HEK293 (cell line): ENCODE data around the gene PSMD2.

Experiments
- CTCF ChIP-seq: fragments of 450-650 bp; formaldehyde crosslinking; IDR thresholded peaks from 2 replicates; pipeline ENCODE4 v1.5.1; 2016; ENCODE audit warnings: missing biosample characterization, missing genetic modification characterization
- MZF1 ChIP-seq: fragments of 450-650 bp; formaldehyde crosslinking; IDR thresholded peaks from 2 replicates; pipeline ENCODE4 v1.5.1; 2017; ENCODE audit warnings: missing biosample characterization, missing genetic modification characterization, borderline replicate concordance
- YY1 ChIP-seq: fragments of 450-650 bp; formaldehyde crosslinking; IDR thresholded peaks from 2 replicates; pipeline ENCODE4 v1.5.1; 2018; ENCODE audit warnings: missing biosample characterization, missing genetic modification characterization
- ZBTB48 ChIP-seq: fragments of 450-650 bp; formaldehyde crosslinking; IDR thresholded peaks from 2 replicates; pipeline ENCODE4 v1.5.1; 2016; ENCODE audit warnings: missing biosample characterization, missing genetic modification characterization
- ZNF132 ChIP-seq: fragments of 450-650 bp; formaldehyde crosslinking; IDR thresholded peaks from 2 replicates; pipeline ENCODE4 v1.5.1; 2017; ENCODE audit warnings: missing biosample characterization, missing genetic modification characterization, borderline replicate concordance
- ZNF362 ChIP-seq: fragments of 450-650 bp; formaldehyde crosslinking; IDR thresholded peaks from 2 replicates; pipeline ENCODE4 v1.5.1; 2016; ENCODE audit warnings: missing biosample characterization, missing genetic modification characterization
- ZNF518A ChIP-seq: fragments of 450-650 bp; formaldehyde crosslinking; conservative IDR thresholded peaks from 2 replicates; pipeline ENCODE4 v1.5.1; 2016; ENCODE audit warnings: low read depth, missing biosample characterization, missing genetic modification characterization
- ZNF600 ChIP-seq: fragments of 450-650 bp; formaldehyde crosslinking; IDR thresholded peaks from 2 replicates; pipeline ENCODE4 v1.5.1; 2016; ENCODE audit warnings: missing biosample characterization, missing genetic modification characterization
- ZNF621 ChIP-seq: fragments of 450-650 bp; formaldehyde crosslinking; IDR thresholded peaks from 2 replicates; pipeline ENCODE4 v1.5.1; 2017; ENCODE audit warnings: missing biosample characterization, missing genetic modification characterization
- ZNF639 ChIP-seq: fragments of 450-650 bp; formaldehyde crosslinking; IDR thresholded peaks from 2 replicates; pipeline ENCODE4 v1.5.1; 2016; ENCODE audit warnings: missing biosample characterization, missing genetic modification characterization
- ZSCAN16 ChIP-seq: fragments of 450-650 bp; formaldehyde crosslinking; IDR thresholded peaks from 2 replicates; pipeline ENCODE4 v1.5.1; 2016; ENCODE audit warnings: missing biosample characterization, missing genetic modification characterization
- TF ChIP-seq, protein P1 (sequence below): fragments of 450-650 bp; formaldehyde crosslinking; IDR thresholded peaks from 2 replicates; pipeline ENCODE4 v1.5.1; 2017; ENCODE audit warnings: missing biosample characterization, missing genetic modification characterization

- TF ChIP-seq CTCF (tag by site-specific recombination), result no peak
- no peak for TF ChIP-seq ZNF132 (tag by site-specific recombination)
- TF ChIP-seq YY1 (tag by site-specific recombination), result no peak
- TF ChIP-seq, protein P1, sequence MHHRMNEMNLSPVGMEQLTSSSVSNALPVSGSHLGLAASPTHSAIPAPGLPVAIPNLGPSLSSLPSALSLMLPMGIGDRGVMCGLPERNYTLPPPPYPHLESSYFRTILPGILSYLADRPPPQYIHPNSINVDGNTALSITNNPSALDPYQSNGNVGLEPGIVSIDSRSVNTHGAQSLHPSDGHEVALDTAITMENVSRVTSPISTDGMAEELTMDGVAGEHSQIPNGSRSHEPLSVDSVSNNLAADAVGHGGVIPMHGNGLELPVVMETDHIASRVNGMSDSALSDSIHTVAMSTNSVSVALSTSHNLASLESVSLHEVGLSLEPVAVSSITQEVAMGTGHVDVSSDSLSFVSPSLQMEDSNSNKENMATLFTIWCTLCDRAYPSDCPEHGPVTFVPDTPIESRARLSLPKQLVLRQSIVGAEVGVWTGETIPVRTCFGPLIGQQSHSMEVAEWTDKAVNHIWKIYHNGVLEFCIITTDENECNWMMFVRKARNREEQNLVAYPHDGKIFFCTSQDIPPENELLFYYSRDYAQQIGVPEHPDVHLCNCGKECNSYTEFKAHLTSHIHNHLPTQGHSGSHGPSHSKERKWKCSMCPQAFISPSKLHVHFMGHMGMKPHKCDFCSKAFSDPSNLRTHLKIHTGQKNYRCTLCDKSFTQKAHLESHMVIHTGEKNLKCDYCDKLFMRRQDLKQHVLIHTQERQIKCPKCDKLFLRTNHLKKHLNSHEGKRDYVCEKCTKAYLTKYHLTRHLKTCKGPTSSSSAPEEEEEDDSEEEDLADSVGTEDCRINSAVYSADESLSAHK (tag by site-specific recombination), result no peak
- no peak for TF ChIP-seq ZSCAN16 (tag by site-specific recombination)
- TF ChIP-seq ZNF362 (tag by site-specific recombination), result no peak
- no peak for TF ChIP-seq ZBTB48 (tag by site-specific recombination)
- TF ChIP-seq MZF1 (tag by site-specific recombination), result no peak
- TF ChIP-seq ZNF639 (tag by site-specific recombination), result no peak
- TF ChIP-seq ZNF600 (tag by site-specific recombination), result no peak
- TF ChIP-seq ZNF621 (tag by site-specific recombination), result no peak
- TF ChIP-seq ZNF518A (tag by site-specific recombination), result no peak
Measured at GRCh38 chr3:184355261-184356040, 56.4 kb downstream of the PSMD2 start.
